ENCODE results near the gene SPATS2.
"Not testable (repeated sequence)": the region's sequence is repeated elsewhere in the genome, so short reads cannot be mapped to it uniquely, and the experiment has no call there.

The SPATS2 gene

GRCh38 chr12:49367381-49368239, at the start of gene SPATS2:
Gene SPATS2 (plus strand): TSS chr12:49367462. CDS start chr12:49461013, 93,551 bp downstream.
- no peak for TF ChIP-seq CTCF (conservative IDR thresholded peaks at IDR 0.05)
- no peak for TF ChIP-seq ZFX (IDR thresholded peaks at IDR 0.05)
- peak within 1 kb of the TSS; percentile 99 for H3K27ac ChIP-seq

- H3K27ac ChIP-seq = not testable (repeated sequence)
These were observed 46.7 kb upstream of the SPATS2 start for GRCh38 chr12:49320411-49321103.

GRCh38 chr12:49322367-49322707, 44.9 kb upstream of the SPATS2 start:
- TF ChIP-seq ZFX (IDR thresholded peaks at IDR 0.05) (no peak), CTCF (conservative IDR thresholded peaks at IDR 0.05) (no peak)
- peak overlapping the region; percentile 78 for H3K27ac ChIP-seq

GRCh38 chr12:49322708-49323523, 44.3 kb upstream of the SPATS2 start, which contains the start of gene TROAP:
Gene TROAP (plus strand): TSS chr12:49323255. CDS start chr12:49323609, 354 bp downstream.
- H3K27ac ChIP-seq = peak within 1 kb of the TSS; percentile 78
- TF ChIP-seq CTCF (conservative IDR thresholded peaks at IDR 0.05) (no peak), ZFX (IDR thresholded peaks at IDR 0.05) (peak; percentile 46; the same call in 1 of the 2 replicates)

GRCh38 chr12:49323524-49324097, 43.7 kb upstream of the SPATS2 start:
- TF ChIP-seq CTCF (conservative IDR thresholded peaks at IDR 0.05) = no peak
- TF ChIP-seq ZFX (IDR thresholded peaks at IDR 0.05) = 0 out of 2 replicates have a peak, but pooled peaks have one; percentile 6
- peak overlapping the region; percentile 78 for H3K27ac ChIP-seq

GRCh38 chr12:49325606-49326005, 41.7 kb upstream of the SPATS2 start:
- TF ChIP-seq ZFX (IDR thresholded peaks at IDR 0.05) = no peak
- TF ChIP-seq CTCF (conservative IDR thresholded peaks at IDR 0.05) = no peak
- H3K27ac ChIP-seq = no peak overlapping the region

GRCh38 chr12:49327368-49327767, 39.9 kb upstream of the SPATS2 start:
- no peak overlapping the region for H3K27ac ChIP-seq
- TF ChIP-seq ZFX (IDR thresholded peaks at IDR 0.05) = no peak
- TF ChIP-seq CTCF (conservative IDR thresholded peaks at IDR 0.05) = no peak

Data from C4-2B (cell line).